GM21447 (cell line): ENCODE results near the gene ERI3.

Experiments used
- ATAC-seq: cut with Tn5 transposase; IDR thresholded peaks from one replicate; pipeline ENCODE4 v1.9.1; 2021; ENCODE audit not compliant: unreplicated experiment

The ERI3 gene

DNA sequence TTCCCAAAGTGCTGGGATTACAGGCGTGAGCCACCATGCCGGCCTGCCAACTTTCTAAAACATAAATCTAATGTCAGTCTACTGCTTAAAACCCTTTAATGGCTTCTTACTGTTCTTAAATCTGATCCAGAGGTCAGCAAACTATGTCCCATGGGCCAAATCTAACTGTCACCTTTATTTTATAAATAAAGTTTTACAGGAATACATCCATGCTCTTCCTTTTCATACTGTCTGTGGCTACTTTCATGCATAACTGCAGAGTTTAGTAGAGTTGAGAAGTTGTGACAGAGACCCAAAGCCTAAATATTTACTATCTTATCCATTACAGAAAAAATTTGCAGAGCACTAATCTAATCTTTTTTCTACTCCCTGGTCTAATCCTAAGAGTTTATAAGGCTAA, 3.8 kb downstream of the ERI3 start:
- ATAC-seq, result no peak

DNA sequence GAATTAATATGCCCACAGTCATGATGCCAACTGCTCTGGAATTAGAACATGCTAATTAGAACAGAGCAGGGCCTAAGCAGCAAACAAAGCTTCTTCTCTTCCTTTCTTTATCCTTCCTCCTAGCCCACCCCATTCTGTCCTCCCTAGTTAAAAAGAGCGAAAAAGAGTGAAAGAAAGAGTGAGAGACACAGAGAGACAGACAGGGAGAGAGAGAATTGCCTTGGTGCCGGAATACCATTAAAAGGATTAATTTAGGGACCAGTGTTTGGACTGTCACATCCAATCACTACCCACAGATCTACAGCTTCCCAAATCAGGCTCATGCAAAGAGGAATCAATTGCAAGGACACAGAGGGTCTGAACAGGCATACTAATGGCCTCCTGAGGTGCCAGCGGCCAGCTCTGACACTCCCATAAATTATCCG, 7.0 kb downstream of the ERI3 start:
- no peak for ATAC-seq

DNA sequence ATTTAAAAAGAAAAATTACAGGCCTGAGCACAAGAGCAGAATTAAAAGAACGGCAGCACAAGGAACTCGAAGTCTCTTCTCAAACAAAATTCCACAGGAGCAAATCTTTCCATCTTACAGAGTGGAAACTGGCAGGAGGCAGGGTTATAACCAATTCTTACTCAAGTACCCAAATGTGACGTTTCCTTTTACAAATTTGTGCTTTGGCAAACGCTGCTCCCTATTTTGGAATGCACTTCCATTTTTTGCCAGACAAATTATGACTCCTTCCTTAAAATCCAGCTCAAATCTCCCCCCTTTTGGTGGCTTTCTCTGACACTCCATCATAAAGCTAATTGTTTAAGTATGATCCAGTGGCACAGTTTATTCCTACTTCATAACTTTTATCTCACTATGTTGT, 7.8 kb downstream of the ERI3 start:
- ATAC-seq, result no peak

DNA sequence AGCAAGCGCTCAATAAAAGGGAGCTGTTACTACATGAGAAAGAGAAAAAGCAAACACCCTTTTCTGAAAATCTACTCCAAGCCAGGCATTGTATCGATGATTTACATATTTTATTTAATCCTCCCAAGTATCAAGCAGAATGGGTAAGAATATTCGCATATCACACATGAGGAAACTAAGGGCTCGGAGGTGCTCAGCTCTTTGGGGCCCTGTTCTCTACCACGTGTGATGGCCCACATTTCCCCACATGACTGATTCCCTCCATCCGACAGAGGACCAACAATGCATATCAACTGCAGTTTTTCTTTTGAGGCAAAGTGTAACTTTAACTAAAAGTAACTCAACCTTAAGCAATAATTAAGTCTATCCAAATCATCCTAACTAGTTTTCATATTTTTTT, 8.2 kb downstream of the ERI3 start:
- no peak for ATAC-seq

DNA sequence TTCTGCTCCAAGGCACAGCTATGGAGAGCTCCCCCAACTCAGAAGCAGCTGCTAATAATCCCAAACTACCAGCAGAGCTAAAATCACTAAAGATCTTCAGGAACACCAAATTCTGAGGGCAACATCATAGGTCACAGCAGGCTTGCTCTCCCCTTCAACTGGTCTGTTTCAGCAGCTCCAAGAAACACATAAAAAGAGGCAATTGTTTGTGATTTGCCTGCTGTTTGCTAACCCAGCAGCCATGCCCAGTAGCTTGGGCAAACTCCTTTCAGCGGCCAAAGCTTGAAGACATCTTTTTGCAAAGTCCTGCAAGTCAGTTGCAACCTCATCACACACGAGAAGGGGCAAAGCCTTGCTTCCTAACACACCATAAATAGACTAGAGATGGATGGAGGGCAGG, 8.9 kb downstream of the ERI3 start:
- no peak for ATAC-seq

DNA sequence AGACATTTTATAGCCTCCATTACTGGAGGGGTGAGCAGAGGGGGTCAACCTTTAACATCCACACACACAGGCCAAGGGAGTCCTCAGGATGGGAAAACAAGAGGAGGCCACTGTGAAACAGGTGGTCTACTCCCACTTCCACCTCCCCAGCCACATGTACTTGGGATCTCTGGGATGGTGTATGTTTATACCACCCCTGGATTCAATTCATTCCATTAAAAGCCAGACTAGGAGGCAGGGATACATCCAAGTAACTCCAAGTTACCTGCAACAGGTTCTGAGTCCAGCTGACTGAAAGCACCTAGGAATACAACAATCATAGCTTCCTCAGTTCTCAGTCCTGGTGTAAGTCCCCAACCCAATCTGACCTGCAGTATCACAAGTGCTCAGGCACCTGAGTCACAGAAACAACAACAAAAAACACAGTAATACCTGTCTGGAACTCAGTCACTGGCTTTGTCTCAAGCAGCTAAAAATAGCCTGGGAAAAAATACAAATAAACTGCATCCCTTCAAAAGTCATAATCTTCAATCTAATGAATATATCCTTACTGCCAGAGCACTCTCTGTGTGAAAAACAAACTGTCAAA, 9.8 kb downstream of the ERI3 start:
- no peak for ATAC-seq

DNA sequence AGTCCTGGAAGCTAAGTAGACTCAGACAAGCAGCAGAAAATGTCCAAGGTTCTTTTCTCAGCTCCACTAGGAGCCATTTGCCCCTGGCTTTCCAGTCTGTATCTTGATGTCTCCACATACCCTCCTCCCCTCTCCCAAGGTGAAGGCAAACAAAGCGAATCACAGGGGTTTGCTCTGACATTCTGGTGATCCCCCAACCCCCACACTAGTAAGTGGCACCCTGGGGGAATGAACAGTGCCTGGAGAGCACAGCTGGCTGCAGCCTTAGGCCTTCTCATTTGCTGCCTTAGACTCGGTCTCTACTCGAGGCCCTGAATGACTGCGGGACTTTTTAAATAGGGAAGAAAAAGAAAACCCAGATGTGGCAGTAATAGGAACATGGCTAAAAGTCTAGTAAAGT, 15.3 kb downstream of the ERI3 start:
- no peak for ATAC-seq

DNA sequence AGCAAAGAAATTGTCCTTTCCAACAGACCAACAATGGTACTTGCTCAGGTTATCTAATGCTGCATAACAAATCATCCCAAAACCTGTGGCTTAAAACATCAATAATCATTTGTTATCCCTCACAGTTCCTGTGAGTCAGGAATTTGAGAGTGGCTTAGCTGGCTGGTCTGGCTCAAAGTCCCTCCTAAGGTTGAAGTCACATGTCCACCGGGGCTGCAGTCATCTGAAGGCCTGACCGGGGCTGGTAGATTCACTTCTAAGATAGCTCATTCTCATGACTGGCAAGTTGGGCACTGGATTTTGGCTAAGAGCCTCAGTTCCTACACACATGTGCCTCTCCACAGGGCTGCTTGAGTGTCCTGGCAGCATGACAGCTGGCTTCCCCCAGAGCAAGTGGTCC, 16.9 kb downstream of the ERI3 start:
- ATAC-seq, result no peak

DNA sequence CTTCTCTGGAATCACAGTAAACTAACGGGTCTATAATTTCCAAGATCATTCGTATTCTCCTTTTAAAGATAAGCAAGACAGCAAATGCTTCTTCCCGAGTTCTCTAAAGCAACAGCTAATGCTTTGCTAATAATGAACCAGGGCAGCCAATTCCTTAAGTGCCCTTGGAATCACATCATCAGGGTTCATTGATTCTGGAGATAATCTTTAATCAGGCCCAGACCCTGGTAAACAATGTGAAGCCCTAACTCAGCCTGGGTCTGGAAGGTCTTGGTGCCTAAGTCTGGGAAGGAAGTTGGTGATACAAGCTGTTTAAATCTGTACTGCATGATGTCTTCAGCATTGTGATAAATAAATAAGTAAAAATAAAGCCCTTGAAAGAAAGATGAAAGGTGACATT, 18.4 kb downstream of the ERI3 start:
- no peak for ATAC-seq

DNA sequence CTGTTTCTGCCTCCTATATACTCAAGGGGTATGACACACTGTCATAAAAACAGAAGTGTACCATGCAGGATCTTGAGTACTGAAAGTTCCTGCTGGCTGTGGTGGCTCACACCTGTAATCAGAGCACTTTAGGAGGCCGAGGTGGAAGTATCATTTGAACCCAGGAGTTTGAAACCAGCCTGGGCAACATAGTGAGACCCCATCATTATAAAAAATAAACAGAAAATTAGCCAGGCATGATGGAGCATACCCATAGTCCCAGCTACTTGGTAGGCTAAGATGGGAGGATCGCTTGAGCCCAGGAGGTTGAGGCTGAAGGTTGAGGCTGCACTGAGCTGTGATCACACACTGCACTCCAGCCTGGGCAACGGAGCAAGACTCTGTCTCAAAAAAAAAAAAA, 20.1 kb downstream of the ERI3 start:
- ATAC-seq, result no peak

DNA sequence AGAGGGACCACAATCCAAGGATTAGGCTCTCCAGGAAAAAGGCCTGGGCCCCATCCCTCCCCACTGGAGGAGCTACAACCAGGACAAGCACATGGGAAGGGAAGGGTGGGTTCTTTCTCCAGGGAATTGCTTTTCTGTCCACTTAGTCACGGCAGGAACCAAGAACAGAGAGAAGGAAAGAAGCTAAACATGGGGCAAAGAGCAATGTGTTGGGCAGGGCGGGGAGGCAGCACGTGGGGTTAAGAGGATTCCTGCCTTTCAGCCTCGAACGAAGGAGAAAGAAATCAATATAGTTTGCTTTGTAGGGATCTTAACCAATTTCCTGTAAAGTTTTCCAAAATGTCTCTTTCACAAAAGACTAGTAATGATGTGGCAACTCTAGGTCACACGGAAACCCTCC, 21.7 kb downstream of the ERI3 start:
- no peak for ATAC-seq

DNA sequence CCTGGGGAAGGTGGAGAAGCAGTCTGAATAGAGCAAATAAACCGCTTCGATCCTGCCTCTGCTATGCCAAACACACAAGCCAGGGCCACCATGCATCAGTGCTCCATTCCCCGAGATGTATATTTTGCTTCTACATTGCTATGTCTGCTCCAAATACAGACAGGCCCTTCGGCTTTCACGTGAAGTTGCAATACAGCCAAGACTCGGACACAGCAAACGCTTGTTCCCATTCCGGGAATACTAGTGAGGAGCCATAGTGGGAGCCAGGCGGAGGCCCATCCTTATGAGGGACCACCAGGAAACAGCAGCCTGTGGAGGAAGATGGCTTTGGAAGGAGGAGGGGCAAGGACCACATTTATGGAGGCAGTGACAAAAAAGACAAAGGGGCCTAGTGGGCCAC, 22.6 kb downstream of the ERI3 start:
- ATAC-seq, result no peak

DNA sequence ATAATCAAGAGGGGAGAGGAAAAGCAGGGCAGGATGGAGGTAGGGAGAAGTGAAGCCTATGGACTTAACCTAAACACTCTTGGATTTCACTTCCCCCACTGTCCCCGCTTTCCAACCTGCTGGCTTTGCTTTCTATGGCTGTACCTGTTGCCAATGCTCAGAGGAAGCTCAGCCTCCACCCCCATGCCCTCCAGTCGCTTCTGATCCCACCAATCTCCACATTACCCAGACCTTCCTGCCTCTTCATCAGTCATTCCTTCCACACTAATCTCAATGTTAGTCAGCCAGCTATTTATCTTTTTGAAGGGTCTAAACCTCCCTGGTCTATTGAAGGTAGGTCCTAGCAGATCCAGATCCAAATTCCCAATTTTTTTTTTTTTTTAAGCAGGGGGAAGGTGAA, 24.1 kb downstream of the ERI3 start:
- ATAC-seq, result no peak

DNA sequence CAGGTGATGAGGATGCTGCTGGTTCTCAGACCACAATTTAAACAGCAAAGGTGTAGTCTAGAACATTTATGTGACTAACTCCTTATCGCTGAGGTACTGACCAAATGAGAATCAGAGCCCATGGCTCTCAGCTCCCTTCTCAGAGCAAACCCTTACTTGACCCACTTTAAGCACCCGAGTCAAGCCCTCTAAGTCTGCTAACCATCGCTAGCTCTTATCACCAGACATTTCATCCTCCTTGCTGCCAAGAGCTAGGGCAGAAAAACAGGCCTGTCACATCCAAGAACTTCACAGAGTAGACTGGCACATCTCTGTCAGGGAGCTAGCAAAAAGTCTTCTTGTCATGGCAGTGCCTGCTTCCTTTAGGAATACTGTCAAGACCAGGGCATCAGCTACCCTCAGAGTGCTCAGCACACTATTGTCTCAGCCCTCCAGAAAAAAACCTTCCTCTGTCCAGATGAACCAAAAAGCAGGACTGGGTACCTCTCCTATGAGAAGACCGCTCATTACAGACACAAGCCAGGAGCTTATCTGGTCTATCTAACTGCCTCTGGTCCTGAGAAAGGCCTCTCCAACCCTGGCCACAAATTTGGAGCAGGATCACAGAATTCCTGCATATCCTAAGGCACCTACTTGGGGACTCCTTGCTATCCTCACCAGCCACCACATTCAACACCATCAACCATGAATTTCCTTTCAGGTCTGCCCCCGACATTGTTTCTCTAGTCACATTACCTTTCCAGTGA, 26.2 kb downstream of the ERI3 start:
- no peak for ATAC-seq

DNA sequence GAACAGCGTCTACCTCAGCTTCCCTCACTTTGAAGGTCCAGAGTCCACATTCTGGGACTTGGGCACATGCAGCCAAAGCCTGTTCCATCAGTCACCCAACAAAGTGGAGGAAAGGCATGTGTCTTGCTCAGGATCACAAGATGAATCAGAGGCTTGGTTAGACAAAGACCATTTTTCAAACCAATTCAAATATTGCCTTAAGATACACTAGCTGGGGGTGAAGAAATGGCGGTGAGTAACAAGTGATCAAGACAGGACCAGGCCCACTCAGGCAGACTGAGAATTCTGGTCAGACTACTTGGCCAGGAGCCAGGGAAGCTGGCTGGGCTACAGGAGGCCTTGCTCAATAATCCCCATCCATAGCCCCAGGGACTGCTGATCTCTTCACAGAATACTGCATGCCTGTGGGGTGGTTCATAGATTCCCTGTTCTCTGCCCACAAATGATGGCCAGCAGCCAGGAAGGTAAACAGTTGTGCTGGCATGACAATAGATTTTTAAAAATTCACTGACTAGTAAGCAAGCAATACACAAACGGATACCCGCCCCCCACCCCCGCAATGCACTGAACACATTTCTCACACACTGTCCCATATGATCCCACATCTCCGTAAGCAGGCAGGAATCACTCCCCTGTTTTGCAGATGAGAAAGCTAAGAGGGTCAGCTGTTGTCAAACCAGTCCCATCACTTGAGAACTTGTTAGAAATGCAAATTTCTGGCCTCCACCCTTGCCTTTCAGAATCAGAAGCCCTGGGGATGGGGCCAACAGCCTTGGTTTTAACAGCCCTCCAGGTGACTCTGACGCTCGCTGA, 27.2 kb downstream of the ERI3 start:
- ATAC-seq, result no peak

DNA sequence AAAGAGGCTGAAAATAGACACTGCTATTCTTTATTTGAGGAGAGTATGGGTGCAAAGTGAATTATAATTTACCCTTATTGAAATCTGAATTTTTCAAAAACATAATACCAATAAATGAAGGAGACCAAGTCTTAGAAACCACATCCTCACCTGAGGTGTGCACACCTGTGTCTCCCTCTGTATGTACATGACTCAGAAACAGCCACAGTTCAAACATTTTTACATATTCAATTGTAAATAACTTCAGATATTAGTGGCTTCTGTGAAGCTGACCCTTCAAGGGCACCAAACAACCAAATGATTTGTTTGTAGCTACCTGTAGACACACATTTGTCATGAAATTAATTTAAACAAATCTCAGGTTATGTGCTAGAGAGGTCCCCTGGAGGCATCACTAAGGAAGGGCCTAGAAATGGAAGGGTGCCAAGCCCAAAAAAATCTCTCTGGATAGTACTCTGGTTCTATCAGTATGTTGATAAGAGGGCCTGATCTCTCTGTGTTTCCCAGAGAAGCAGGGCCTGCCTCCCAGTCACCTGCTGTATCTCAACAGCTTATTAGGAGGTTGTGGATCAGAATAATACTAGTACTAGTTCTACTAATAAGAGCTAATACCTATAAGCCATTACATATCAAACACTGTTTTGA, 28.1 kb downstream of the ERI3 start:
- no peak for ATAC-seq

DNA sequence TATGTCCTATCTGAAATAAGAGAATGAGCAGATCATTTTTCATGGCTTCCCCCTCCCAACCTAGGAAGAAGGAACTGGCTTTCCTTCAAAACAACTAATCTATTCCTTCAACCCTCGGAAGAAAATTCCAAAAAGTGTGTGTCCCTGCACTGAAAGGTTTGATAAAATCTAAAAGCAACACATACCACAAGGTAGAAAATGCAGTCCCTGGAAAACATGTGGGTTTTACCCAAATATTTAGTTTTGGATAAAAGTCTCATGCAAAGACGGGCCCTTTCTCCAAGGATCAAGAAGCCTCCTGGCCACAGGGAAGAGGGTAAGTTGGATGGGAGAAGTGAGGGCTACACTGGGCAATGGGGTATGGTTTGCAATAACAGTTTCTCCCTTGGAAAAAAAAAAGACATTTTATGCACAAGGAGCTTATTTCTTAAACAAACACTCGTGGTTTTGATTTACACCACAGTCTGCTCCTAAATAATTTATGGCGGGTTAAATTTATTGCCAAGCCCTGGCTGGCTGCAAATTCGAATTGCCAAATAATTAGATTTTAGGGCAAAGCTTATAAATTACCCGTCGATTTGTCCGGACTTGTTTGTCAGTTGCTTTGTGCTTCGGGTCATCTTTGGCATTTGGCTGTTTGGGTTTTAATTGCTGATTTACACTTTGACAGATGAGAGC, 28.9 kb downstream of the ERI3 start:
- ATAC-seq, result no peak

DNA sequence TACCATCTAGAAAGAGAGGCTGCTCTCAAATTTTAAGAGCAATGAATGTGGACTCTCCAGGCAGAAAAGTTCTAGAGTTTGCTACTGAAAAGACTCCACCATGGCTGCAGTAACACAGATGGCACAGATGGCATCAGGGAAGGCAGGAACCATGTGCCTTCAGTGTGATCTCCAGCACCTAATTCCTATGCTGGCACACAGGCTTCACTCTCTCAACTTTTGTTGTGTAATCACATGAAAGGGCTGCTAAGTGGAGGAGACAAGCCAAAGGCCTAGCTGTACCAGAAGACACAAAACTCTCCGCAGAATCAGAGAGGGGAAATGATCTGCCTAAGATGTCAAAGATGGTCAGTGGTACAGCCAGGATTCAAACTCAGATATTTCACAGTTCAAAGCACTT, 31.1 kb downstream of the ERI3 start:
- no peak for ATAC-seq

DNA sequence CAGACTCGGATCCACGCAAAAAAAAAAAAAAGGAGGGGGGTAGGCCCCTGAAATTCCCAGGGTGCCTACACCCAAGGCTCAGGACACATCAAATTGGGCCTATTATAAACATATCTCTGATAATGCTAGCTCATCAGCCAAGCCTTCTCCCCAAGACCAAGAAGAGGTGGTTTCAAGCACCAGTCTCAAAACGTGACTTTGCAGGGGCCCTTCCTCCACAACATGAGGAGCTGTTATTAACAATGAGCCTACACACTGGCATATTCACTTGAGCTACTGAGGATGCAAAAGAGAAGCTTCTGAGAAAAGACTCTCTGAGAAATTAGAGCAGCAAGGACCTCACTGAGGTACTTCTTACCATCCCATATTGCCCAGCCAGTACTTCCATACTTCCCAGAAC, 32.7 kb downstream of the ERI3 start:
- no peak for ATAC-seq

DNA sequence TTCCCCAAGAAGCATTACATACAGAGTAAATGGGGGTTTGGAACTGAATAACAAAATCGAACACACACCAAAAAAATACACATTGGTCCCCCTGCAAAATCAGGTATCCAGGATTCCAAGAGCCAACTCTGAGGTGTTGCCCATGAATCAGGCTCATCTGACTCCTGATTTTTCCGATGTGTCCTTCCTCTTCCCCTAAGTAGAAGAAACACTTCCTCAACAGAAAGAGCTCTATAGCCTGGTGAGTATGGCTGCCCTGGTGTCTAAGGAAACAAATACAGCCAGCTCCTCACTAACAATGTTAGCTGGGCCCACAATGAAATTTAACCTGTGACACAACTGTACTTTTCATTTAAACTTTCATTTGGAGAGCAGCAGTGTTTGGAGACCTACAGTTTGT, 33.6 kb downstream of the ERI3 start:
- ATAC-seq, result no peak
